K562 treated with DMSO at 1 percent for 4 hours (cell line): ENCODE results near the gene CRYAA. TPM values are rescaled to one million over a fixed set of nuclear protein-coding genes. Genes with fewer than 3 reads are reported as not detected.

Source experiments
- total RNA-seq: library from RNA; unstranded; fragments of 300-600 nt; gene quantifications from 2 replicates; pipeline ENCODE4 v1.2.3, GENCODE V29; 2022; ENCODE audit not compliant: insufficient read depth

CRYAA gene
- total RNA-seq = not detected in 2 replicates

GRCh38 chr21:43168708-43169107, at the start of gene CRYAA:
CRYAA (plus strand) TSS chr21:43169008; CDS start chr21:43169100, 92 bp downstream.

Other genes with a start within 250 kb of the CRYAA start
- not detected in 2 replicates for gene ERVH48-1, start 243.4 kb upstream of the CRYAA start, total RNA-seq
- 5.5 and 6.2 TPM in 2 replicates for gene PKNOX1, start 194.4 kb upstream of the CRYAA start, total RNA-seq
- 297 and 311 TPM in 2 replicates for gene CBS, start 93.2 kb upstream of the CRYAA start, total RNA-seq
- 50.5 and 61.0 TPM in 2 replicates for gene U2AF1, start 61.4 kb upstream of the CRYAA start, total RNA-seq